GM18508 (cell line): ENCODE results near the gene PTCD1.

ENCODE experiments used
- ATAC-seq: cut with Tn5 transposase; IDR thresholded peaks from one replicate; pipeline ENCODE4 v1.9.1; 2021; ENCODE audit warnings: moderate number of reproducible peaks; ENCODE audit not compliant: insufficient read depth, unreplicated experiment

Gene PTCD1

DNA sequence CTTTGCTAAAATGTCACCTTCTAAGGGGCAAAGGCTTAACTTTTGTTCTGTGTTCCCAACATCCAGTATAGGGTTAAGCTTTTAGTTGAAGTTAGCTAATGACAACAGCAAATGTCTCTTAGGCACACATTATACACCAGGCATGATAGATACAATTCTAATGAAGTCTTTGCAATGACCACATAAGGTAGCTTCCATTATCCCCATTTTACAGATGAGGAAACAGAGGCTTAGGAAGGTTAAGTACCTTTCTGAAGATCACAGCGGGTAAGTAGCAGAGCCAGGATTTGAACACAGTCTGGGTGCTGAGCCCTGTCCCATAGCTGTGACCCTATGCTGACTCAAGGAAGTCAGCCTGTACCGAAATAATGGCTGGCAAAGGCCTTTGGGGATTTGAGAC, 28.0 kb downstream of the PTCD1 start:
- ATAC-seq: no peak

GRCh38 chr7:99409806-99410205, 28.8 kb downstream of the PTCD1 start:
- no peak for ATAC-seq

DNA sequence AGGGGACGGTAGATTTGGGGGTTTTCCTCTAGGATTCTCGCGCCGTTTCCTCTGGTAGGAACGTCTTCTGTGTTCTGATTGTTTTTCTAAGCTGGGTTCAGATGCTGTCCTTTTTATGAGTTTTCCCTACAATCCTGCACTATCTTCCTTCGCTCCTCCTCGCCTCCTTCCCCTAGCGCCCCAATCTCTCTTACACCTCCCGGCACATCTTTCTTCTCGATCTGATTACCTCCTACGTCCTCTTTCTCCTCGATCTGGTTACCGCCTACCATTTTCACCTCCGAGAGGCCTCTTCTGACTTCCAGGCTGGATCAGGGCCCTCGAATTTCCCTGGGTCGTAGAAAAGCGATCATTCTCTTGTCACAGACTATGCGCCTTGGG, 29.4 kb downstream of the PTCD1 start:
- ATAC-seq: no peak

GRCh38 chr7:99408379-99409191, 30.0 kb downstream of the PTCD1 start, which contains the start of the genes BUD31 and PDAP1:
BUD31 (plus strand) TSS chr7:99408969; CDS start chr7:99411093, 2,124 bp downstream.
PDAP1 (minus strand) TSS chr7:99408597; CDS start chr7:99408548, 49 bp downstream.
- ATAC-seq: peak; percentile 72

GRCh38 chr7:99407872-99408378, 30.7 kb downstream of the PTCD1 start:
- no peak for ATAC-seq

DNA sequence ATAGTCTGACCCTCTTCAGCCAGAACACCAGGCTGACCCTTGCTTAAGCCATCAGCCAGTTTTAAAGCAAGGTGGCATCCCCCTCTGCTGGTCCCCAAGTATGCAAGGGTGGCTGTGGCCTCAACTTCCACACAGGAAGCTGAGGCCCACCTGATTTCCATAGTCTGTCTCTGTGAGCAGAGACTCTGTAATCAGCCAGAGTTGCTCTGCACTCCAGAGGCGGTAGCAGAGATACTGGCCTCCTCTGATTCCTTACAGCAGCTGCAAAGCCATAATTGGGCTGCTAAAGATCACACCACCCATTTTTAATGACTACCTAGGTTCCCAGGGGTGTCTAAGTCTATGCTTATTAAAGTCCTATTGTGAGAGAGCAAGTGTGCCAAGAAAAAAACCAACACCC, 32.0 kb downstream of the PTCD1 start:
- ATAC-seq: no peak

- no peak for ATAC-seq
Observed at GRCh38 chr7:99404977-99405320, 33.6 kb downstream of the PTCD1 start.

DNA sequence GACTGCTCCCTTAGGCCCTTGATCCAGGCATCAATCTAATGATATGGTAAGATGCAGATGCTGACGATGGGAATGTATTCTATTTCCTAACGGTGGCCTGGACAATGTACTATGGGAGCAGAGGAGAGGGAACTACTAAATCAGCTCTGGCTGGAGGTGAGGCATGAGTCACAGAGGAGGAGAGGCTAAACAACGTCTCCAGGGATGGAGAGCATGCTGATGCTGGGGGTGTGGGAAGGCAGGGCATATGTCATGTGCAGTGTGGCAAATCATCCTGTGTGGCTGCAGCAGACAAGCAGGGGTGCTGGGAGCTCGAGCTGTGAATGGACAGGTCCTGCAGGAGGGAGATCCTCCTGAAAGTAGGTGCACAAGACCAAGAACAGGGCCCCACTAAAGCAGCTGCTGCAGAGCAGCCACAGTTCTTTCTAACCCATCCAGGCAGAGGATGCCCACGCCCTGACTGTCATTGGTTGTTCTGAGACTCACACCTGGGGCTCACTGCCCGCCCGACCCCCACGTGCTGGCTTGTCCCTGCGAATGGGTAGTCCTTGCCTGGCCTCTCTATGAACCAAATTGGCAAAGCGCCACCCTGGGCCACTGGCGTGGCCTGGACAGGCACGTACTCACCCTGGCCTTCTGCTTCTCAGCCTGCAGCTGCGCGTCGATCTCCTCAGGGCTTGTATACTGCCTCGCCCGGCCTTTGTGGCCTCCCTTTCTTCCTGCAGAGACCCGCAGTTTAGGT, 34.2 kb downstream of the PTCD1 start:
- ATAC-seq: no peak

GRCh38 chr7:99403764-99404163, 34.8 kb downstream of the PTCD1 start:
- no peak for ATAC-seq

DNA sequence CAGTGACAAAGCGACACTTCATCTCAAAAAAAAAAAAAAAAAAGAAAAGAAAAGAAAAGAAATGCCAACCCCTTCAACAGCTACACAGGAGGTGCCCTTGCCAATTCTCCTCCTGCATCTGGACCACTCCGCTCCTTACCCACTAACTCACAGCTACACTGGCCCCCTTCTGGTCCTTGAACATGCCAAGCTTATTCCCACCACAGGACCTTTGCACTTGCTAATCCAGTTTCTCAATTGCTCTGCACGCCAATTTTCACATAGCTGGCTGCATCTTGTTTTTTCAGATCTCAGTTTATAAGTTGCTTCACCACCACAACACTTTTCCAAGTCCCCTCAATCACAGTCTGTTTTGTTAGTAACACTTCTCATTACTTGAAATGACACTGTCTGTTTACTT, 35.7 kb downstream of the PTCD1 start:
- ATAC-seq: no peak

GRCh38 chr7:99399597-99399996, 39.0 kb downstream of the PTCD1 start:
- no peak for ATAC-seq

GRCh38 chr7:99398891-99399445, 39.6 kb downstream of the PTCD1 start:
- ATAC-seq: no peak

- ATAC-seq: no peak
Observed at GRCh38 chr7:99397297-99397983, 41.2 kb downstream of the PTCD1 start.

GRCh38 chr7:99396418-99397296, 41.9 kb downstream of the PTCD1 start:
- no peak for ATAC-seq

GRCh38 chr7:99395616-99396327, 42.8 kb downstream of the PTCD1 start:
- ATAC-seq: no peak

DNA sequence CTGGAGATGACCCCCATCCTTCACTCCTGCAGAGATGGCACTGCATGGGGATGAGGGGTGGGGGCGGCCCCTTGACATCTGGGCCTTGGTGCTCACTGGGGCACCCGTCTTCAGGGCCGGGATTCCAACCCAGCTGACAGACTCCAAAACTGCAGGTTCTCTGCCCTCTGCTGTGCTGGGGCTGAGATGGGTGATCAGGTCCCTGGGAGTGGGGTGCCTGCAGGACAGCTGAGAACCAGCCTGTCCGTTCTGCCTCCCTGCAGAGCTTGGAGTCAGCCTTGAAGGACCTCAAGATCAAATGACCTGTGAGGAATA, 44.5 kb downstream of the PTCD1 start:
- ATAC-seq: no peak

DNA sequence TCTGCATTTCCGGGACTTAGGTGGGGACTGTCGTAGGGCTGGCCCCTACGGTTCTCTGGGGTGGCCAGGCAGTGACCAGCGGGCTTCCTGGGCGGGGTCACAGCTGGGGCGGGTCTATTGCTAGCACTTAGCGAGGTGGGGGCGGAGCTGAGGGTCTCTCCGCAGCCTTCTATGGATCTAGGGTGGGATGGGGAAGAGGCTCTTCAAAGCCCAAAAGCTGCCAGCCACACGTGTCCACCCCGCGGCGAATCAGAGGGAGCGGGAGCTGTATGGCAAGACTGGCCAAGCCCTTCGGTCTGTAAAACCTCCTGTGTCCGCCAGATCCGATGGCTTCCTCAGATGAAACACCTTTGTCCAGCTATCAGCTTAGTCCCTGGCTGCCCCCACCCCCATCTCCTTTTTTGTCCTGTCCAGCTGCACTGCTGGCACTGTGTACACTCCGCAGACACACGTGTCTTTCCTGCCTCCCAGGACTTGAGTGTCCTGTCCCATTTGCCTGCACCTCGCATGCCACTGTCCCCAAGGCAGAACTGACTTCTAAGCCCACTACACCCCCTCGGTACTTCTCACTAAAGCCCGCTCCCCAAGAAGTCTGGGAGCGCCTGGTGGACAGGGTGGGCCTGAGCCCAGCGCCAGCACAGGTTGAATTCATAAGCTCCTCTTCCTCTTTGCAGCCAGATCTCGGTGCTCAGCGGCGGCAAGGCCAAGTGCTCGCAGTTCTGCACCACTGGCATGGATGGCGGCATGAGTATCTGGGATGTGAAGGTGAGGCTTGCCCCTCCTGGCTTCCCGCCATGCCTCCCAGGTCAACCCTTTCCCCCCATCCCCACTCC, 45.0 kb downstream of the PTCD1 start:
- ATAC-seq: no peak

- no peak for ATAC-seq
Observed at GRCh38 chr7:99392659-99393354, 45.8 kb downstream of the PTCD1 start.
